H1 (cell line): ENCODE data around the gene SOX10. TPM values are rescaled to one million over a fixed set of nuclear protein-coding genes. Genes with fewer than 3 reads are reported as not detected.

ENCODE experiments used
- CTCF ChIA-PET: fragments of 300-600 bp; sonication (Branson Sonifier 250); formaldehyde crosslinking; loops from one replicate; lab custom pipeline; 2021; ENCODE audit not compliant: partially characterized antibody; lab: Charles Lee
- POLR2A ChIA-PET: fragments of 300-600 bp; sonication (Branson Sonifier 250); formaldehyde crosslinking; loops from one replicate; lab custom pipeline; 2021; ENCODE audit warnings: inconsistent platforms; ENCODE audit not compliant: partially characterized antibody; lab: Charles Lee
- DNase-seq, 2 experiments: peaks; one replicate each; pipeline versions ENCODE4 v3.0.0 to v3.0.0-alpha.2; 2010 to 2022; ENCODE audit warnings: low spot score in 2 of 2, low read depth in 1 of 2, mixed read lengths in 1 of 2
- FAIRE-seq: peaks from 2 replicates; lab custom pipeline; 2011; peaks lifted over from hg19 to GRCh38; lab: Jason Lieb, UNC
- H2AFZ ChIP-seq: 2 replicates; pipeline ENCODE4 v1.8.1; 2012; ENCODE audit warnings: low read length, inconsistent platforms
- H2AK5ac ChIP-seq: 2 replicates; pipeline ENCODE4 v1.6.1; 2013; ENCODE audit warnings: low read depth, low read length
- H2BK120ac ChIP-seq: replicated peaks from 2 replicates; pipeline ENCODE3; 2013; ENCODE audit warnings: low read depth, low read length, inconsistent platforms
- H2BK12ac ChIP-seq: 2 replicates; pipeline ENCODE4 v1.6.1; 2013; ENCODE audit warnings: low read depth, low read length
- H2BK15ac ChIP-seq: 2 replicates; pipeline ENCODE4 v1.6.1; 2013; ENCODE audit warnings: low read length
- H2BK20ac ChIP-seq: 2 replicates; pipeline ENCODE4 v1.6.1; 2013; ENCODE audit warnings: low read length
- H2BK5ac ChIP-seq: 2 replicates; pipeline ENCODE4 v1.6.1; 2013; ENCODE audit warnings: low read depth, low read length
- H3K14ac ChIP-seq: 2 replicates; pipeline ENCODE4 v1.6.1; 2013; ENCODE audit warnings: inconsistent platforms; ENCODE audit not compliant: insufficient read length
- H3K18ac ChIP-seq: 2 replicates; pipeline ENCODE4 v1.6.1; 2013; ENCODE audit warnings: low read length; ENCODE audit errors: extremely low read depth
- H3K23ac ChIP-seq: 2 replicates; pipeline ENCODE4 v1.6.1; 2013; ENCODE audit warnings: inconsistent platforms; ENCODE audit not compliant: insufficient read length
- H3K23me2 ChIP-seq: 2 replicates; pipeline ENCODE4 v1.6.1; 2013; ENCODE audit warnings: low read depth, low read length
- H3K27ac ChIP-seq: 2 replicates; pipeline ENCODE4 v1.6.1; 2011; ENCODE audit warnings: low read depth, low read length, inconsistent platforms
- H3K27me3 ChIP-seq, 4 experiments: replicated peaks in 1 of 4; 1 replicate in 1 of 4; 2 replicates in 3 of 4; pipeline versions ENCODE4 v1.6.1 to v1.8.1; 2011 to 2013; ENCODE audit warnings: low read length in 3 of 4, mild to moderate bottlenecking in 3 of 4, inconsistent platforms in 2 of 4, mixed read lengths in 2 of 4, moderate library complexity in 1 of 4; ENCODE audit not compliant: control insufficient read depth in 3 of 4, insufficient read depth in 3 of 4; ENCODE audit errors: extremely low read depth in 1 of 4
- H3K36me3 ChIP-seq, 4 experiments: 2 replicates each; pipeline versions ENCODE4 v1.6.1 to v1.8.1; 2011 to 2013; ENCODE audit warnings: mild to moderate bottlenecking in 4 of 4, low read length in 3 of 4, moderate library complexity in 2 of 4, control low read depth in 1 of 4, inconsistent platforms in 1 of 4; ENCODE audit not compliant: insufficient read depth in 4 of 4, control insufficient read depth in 2 of 4
- H3K4ac ChIP-seq: replicated peaks from 2 replicates; pipeline ENCODE3; 2013; ENCODE audit warnings: low read length, low read depth, mixed read lengths, inconsistent platforms; ENCODE audit not compliant: insufficient read length
- H3K4me1 ChIP-seq, 4 experiments: replicated peaks in 1 of 4; 1 replicate in 1 of 4; 2 replicates in 3 of 4; pipeline versions ENCODE4 v1.6.1 to v1.8.1; 2011 to 2013; ENCODE audit warnings: low read length in 3 of 4, inconsistent platforms in 2 of 4, mixed read lengths in 1 of 4; ENCODE audit not compliant: insufficient read depth in 4 of 4, control insufficient read depth in 3 of 4
- H3K4me2 ChIP-seq, 2 experiments: 2 replicates each; pipeline versions ENCODE4 v1.6.1 to v1.8.1; 2011 to 2013; ENCODE audit warnings: low read depth in 2 of 2, low read length in 2 of 2, control low read depth in 1 of 2, inconsistent platforms in 1 of 2, mild to moderate bottlenecking in 1 of 2; ENCODE audit not compliant: insufficient read depth in 1 of 2
- H3K4me3 ChIP-seq, 4 experiments: fragments of 200-600, 300-600 bp in 1 of 4; sonication (generic), shearing (Covaris generic), sonication (Bioruptor Twin) in 1 of 4; 2 replicates each; pipeline versions ENCODE4 v1.5.1 to v1.8.1; 2011 to 2016; ENCODE audit warnings: low read length in 4 of 4, low read depth in 3 of 4, control low read depth in 2 of 4, inconsistent platforms in 2 of 4, mild to moderate bottlenecking in 2 of 4, mixed read lengths in 1 of 4, moderate library complexity in 1 of 4; ENCODE audit not compliant: insufficient read depth in 2 of 4; ENCODE audit errors: extremely low read depth in 1 of 4
- H3K56ac ChIP-seq: replicated peaks from 2 replicates; pipeline ENCODE3; 2013; ENCODE audit warnings: low read depth, mild to moderate bottlenecking, mixed read lengths, low read length, inconsistent platforms; ENCODE audit not compliant: insufficient read length
- H3K79me1 ChIP-seq: 2 replicates; pipeline ENCODE4 v1.6.1; 2013; ENCODE audit warnings: low read depth, low read length, control low read depth
- H3K79me2 ChIP-seq, 2 experiments: 2 replicates each; pipeline versions ENCODE4 v1.6.1 to v1.8.1; 2012 to 2013; ENCODE audit warnings: low read length in 2 of 2, mild to moderate bottlenecking in 2 of 2, inconsistent platforms in 1 of 2; ENCODE audit not compliant: insufficient read depth in 2 of 2, control insufficient read depth in 1 of 2
- H3K9ac ChIP-seq, 4 experiments: replicated peaks in 1 of 4; 1 replicate in 1 of 4; 2 replicates in 3 of 4; pipeline versions ENCODE4 v1.6.1 to v1.8.1; 2011 to 2013; ENCODE audit warnings: low read depth in 3 of 4, low read length in 3 of 4, control low read depth in 2 of 4, mild to moderate bottlenecking in 2 of 4, moderate library complexity in 2 of 4, inconsistent platforms in 1 of 4; ENCODE audit errors: extremely low read depth in 1 of 4
- H3K9me3 ChIP-seq, 2 experiments: 2 replicates each; pipeline versions ENCODE4 v1.6.1 to v1.8.1; 2012 to 2013; ENCODE audit warnings: mild to moderate bottlenecking in 2 of 2, moderate library complexity in 2 of 2, control low read depth in 1 of 2, inconsistent platforms in 1 of 2, low read depth in 1 of 2, low read length in 1 of 2, mixed read lengths in 1 of 2; ENCODE audit not compliant: insufficient read depth in 2 of 2
- H4K20me1 ChIP-seq, 2 experiments: replicated peaks in 1 of 2; 2 replicates each; pipeline versions ENCODE3 to v1.8.1; 2011 to 2013; ENCODE audit warnings: inconsistent platforms in 2 of 2, low read length in 2 of 2, mild to moderate bottlenecking in 1 of 2; ENCODE audit not compliant: insufficient read depth in 2 of 2, control insufficient read depth in 1 of 2
- H4K5ac ChIP-seq: 2 replicates; pipeline ENCODE4 v1.6.1; 2013; ENCODE audit warnings: low read length, low read depth, mixed read lengths, inconsistent platforms; ENCODE audit not compliant: insufficient read length
- H4K8ac ChIP-seq: 2 replicates; pipeline ENCODE4 v1.8.0; 2013; ENCODE audit warnings: mild to moderate bottlenecking, moderate library complexity, low read length, inconsistent platforms; ENCODE audit not compliant: insufficient read depth; ENCODE audit errors: extremely low read depth
- H4K91ac ChIP-seq: replicated peaks from 2 replicates; pipeline ENCODE3; 2013; ENCODE audit warnings: low read length, mixed read lengths, inconsistent platforms; ENCODE audit not compliant: insufficient read length
- ATF2 ChIP-seq: IDR thresholded peaks from 2 replicates; pipeline ENCODE4 v1.6.1; 2012; ENCODE audit warnings: low read length, inconsistent platforms
- CTBP2 ChIP-seq: IDR thresholded peaks from 2 replicates; pipeline ENCODE4 v1.7.0; 2011; ENCODE audit warnings: borderline replicate concordance, mild to moderate bottlenecking, moderate library complexity, mixed read lengths, low read length; ENCODE audit not compliant: insufficient read depth, insufficient read length
- MAX ChIP-seq: IDR thresholded peaks from 2 replicates; pipeline ENCODE4 v1.6.1; 2012; ENCODE audit warnings: inconsistent platforms
- RAD21 ChIP-seq, 2 experiments: IDR thresholded peaks in 1 of 2; conservative IDR thresholded peaks in 1 of 2; 2 replicates each; pipeline ENCODE4 v1.6.1; 2011; ENCODE audit warnings: low read depth in 2 of 2, low read length in 2 of 2, improper control_type of control experiment in 1 of 2, inconsistent platforms in 1 of 2, mild to moderate bottlenecking in 1 of 2, moderate library complexity in 1 of 2
- RBBP5 ChIP-seq: IDR thresholded peaks from 2 replicates; pipeline ENCODE4 v1.7.1; 2012; ENCODE audit warnings: low read depth, mild to moderate bottlenecking, inconsistent platforms, low read length, moderate library complexity, borderline replicate concordance
- SP2 ChIP-seq: IDR thresholded peaks from 2 replicates; pipeline ENCODE4 v1.6.1; 2012; ENCODE audit warnings: mild to moderate bottlenecking, low read length, inconsistent platforms
- ZNF274 ChIP-seq: IDR thresholded peaks from 2 replicates; pipeline ENCODE4 v1.7.0; 2012; ENCODE audit warnings: low read length, borderline replicate concordance; ENCODE audit errors: extremely low read depth
- WGBS, 2 experiments: shearing (Covaris generic) in 1 of 2; methylation state at CpG; one replicate each; pipeline versions ENCODE4 v1.1.6 to v1.1.7; 2013 to 2015; ENCODE audit warnings: low lambda C conversion rate in 2 of 2, mixed read lengths in 2 of 2, inconsistent platforms in 1 of 2, low coverage in 1 of 2, missing lambda C conversion rate in 1 of 2; ENCODE audit not compliant: insufficient replicate concordance in 2 of 2, insufficient coverage in 1 of 2, insufficient read length in 1 of 2; ENCODE audit errors: extremely low coverage in 1 of 2, missing lambda C conversion rate in 1 of 2; 5-methylcytosine and 5-hydroxymethylcytosine counted together
- polyA plus RNA-seq, 7 experiments: library from polyadenylated mRNA; depleted of rRNA in 3 of 7; stranded (reverse) in 5 of 7; unstranded in 2 of 7; fragments of >200 nt in 5 of 7; fragments of 200-250 nt in 2 of 7; gene quantifications; 1 replicate in 5 of 7; 2 replicates in 1 of 7; 4 replicates in 1 of 7; pipeline versions ENCODE4 v1.2.1 to v1.2.3, GENCODE V29; 2011 to 2013; ENCODE audit warnings: missing spikeins in 2 of 7, mixed read lengths in 2 of 7
- total RNA-seq: library from RNA; stranded (reverse); fragmentation: NEBNext Ultra II Directional; extraction: Animal tissue kit (Norgen Biotek cat#: 25700); gene quantifications from 2 replicates; pipeline ENCODE4 v1.2.1, GENCODE V29; 2021

Gene SOX10
- total and polyA plus RNA-seq, 2 of the 8 experiments (the other 6 are each of a cell fraction or from before 2014, with no cell fraction given) = 2.7 TPM

- Histone ChIP-seq H3K4me3 (no peak overlapping the region), H3K23ac (no peak overlapping the region), H2BK15ac (peak overlapping the region; percentile 46; the same call in 1 of the 2 replicates), H3K36me3 (peaks cover under 1 to 11% (median 3%) of the 10 kb centered on the region in 4 experiments; a peak in 6 of 8 replicates), H3K27ac (0 out of 2 replicates have a peak overlapping the region, but pooled peaks have one; percentile 11), H3K4me2 (peak overlapping the region in 1 of 2 experiments; percentile 62; a peak in 2 of 4 replicates), H3K4me1 (peaks cover 6 to 20% (median 11%) of the 10 kb centered on the region in 4 experiments), H3K79me1 (no peaks in the 10 kb centered on the region; the same call in 1 of the 2 replicates), H4K5ac (no peak overlapping the region), H3K14ac (no peak overlapping the region), H3K79me2 (no peaks in the 10 kb centered on the region), H2BK5ac (no peak overlapping the region), H2AK5ac (no peak overlapping the region), H4K20me1 (peaks cover 0 to 4% of the 10 kb centered on the region in 2 experiments), H2AFZ (no peak overlapping the region), H3K18ac (peak overlapping the region; percentile 1; the same call in 1 of the 2 replicates), H2BK20ac (no peak overlapping the region), H3K23me2 (no peaks in the 10 kb centered on the region), H3K56ac (no peak overlapping the region), H4K91ac (peak overlapping the region; percentile 7), H3K27me3 (no peaks in the 10 kb centered on the region), H4K8ac (no peak overlapping the region; the same call in 1 of the 2 replicates), H3K9ac (no peak overlapping the region), H2BK120ac (no peak overlapping the region), H2BK12ac (no peak overlapping the region), H3K4ac (no peak overlapping the region), H3K9me3 (no peaks in the 10 kb centered on the region)
- CTCF ChIA-PET = interaction anchor here (0.6 to 3.5 kb wide), 5 partner anchors 9 to 125 kb away, joined by 3 to 20 read pairs (median 4); no protein-coding TSS in a partner anchor
- TF ChIP-seq RBBP5 (no peak), CTBP2 (no peak), SP2 (no peak), MAX (no peak), ZNF274 (no peak), ATF2 (no peak), RAD21 (IDR thresholded peaks at IDR 0.05 in 1 of 2, conservative IDR thresholded peaks at IDR 0.05 in 1 of 2; ENCODE audit: low read depth in 2 of 2, low read length in 2 of 2) (no peak)
- FAIRE-seq (no peak), DNase-seq (no peak)
- POLR2A ChIA-PET = interaction anchor here (1.0 to 2.8 kb wide), 3 partner anchors 9 to 73 kb away, joined by 3 to 26 read pairs (median 10); no protein-coding TSS in a partner anchor
- 89% methylated on average over 3 of the region's 3 CpGs; no CpG with 5 or more reads in 1 of the 2 experiments for WGBS, 2 experiments
These were observed 11.8 kb downstream of the SOX10 start for GRCh38 chr22:37972527-37972926.
